Adrenal gland (tissue), 5 donors: ENCODE results near the gene EYA3.

Source experiments
- CTCF ChIP-seq, 6 experiments: fragments of 450-650 bp in 4 of 6; fragments of 200-600 bp in 2 of 6; sonication (generic) in 1 of 6; IDR thresholded peaks; 1 replicate in 5 of 6; 2 replicates in 1 of 6; pipeline versions ENCODE4 v1.5.1 to v1.8.0; 2016 to 2021; ENCODE audit warnings: antibody characterized with exemption in 6 of 6, mild to moderate bottlenecking in 2 of 6, moderate library complexity in 1 of 6
- POLR2A ChIP-seq, 2 donors: fragments of 450-650 bp; IDR thresholded peaks; one replicate each; pipeline ENCODE4 v1.6.1; 2017; ENCODE audit warnings: antibody characterized with exemption in 2 of 2, mild to moderate bottlenecking in 2 of 2, moderate library complexity in 1 of 2
- donor health status: DM: no; HTN: no; CAD: no.

GRCh38 chr1:27961646-27962221, 126.7 kb downstream of the EYA3 start:
- TF ChIP-seq POLR2A (IDR thresholded peaks at IDR 0.05) (no peak), CTCF (IDR thresholded peaks at IDR 0.05) (no peak)
